Vagina (tissue), 2 donors: ENCODE data around the gene MOGAT1. TPM values are rescaled to one million over a fixed set of nuclear protein-coding genes. Genes with fewer than 3 reads are reported as not detected.

ENCODE experiments used
- DNase-seq, 2 donors: peaks; one replicate each; pipeline ENCODE4 v3.0.0-alpha.2; 2017; ENCODE audit errors: extremely low spot score in 2 of 2
- H3K27ac ChIP-seq: fragments of 200-600 bp; sonication (generic); one replicate; pipeline ENCODE4 v1.5.1; 2019
- H3K27me3 ChIP-seq: fragments of 200-600 bp; sonication (generic); one replicate; pipeline ENCODE4 v1.5.1; 2019
- H3K36me3 ChIP-seq, 2 donors: fragments of 200-600 bp; sonication (generic); one replicate each; pipeline ENCODE4 v1.5.1; 2017 to 2019
- H3K4me1 ChIP-seq: fragments of 200-600 bp; sonication (generic); one replicate; pipeline ENCODE4 v1.5.1; 2019
- H3K4me3 ChIP-seq, 2 donors: fragments of 200-600 bp; sonication (generic); 1 replicate in 1 of 2; 2 replicates in 1 of 2; pipeline ENCODE4 v1.5.1; 2016 to 2019
- H3K9me3 ChIP-seq: fragments of 200-600 bp; sonication (generic); one replicate; pipeline ENCODE4 v1.5.1; 2019
- CTCF ChIP-seq, 3 experiments: fragments of 450-650 bp in 2 of 3; fragments of 200-600 bp in 1 of 3; sonication (generic) in 1 of 3; IDR thresholded peaks; one replicate each; pipeline ENCODE4 v1.5.1; 2017 to 2019; ENCODE audit warnings: antibody characterized with exemption in 3 of 3, mild to moderate bottlenecking in 2 of 3, moderate library complexity in 2 of 3
- POLR2A ChIP-seq, 2 donors: fragments of 450-650 bp; IDR thresholded peaks; one replicate each; pipeline ENCODE4 v1.6.1; 2017; ENCODE audit warnings: antibody characterized with exemption in 2 of 2, mild to moderate bottlenecking in 2 of 2, moderate library complexity in 2 of 2
- POLR2AphosphoS5 ChIP-seq, 2 donors: sonication (generic); formaldehyde crosslinking; IDR thresholded peaks; one replicate each; pipeline ENCODE4 v1.9.0; 2017; ENCODE audit warnings: antibody characterized with exemption in 2 of 2, mild to moderate bottlenecking in 2 of 2, low read depth in 1 of 2; ENCODE audit not compliant: insufficient read depth in 1 of 2
- intact Hi-C: fragments of 100-400 bp; cut with DNase I; formaldehyde crosslinking; loops from one replicate; pipeline ENCODE4 v1.15.1; 2023
- total RNA-seq: library from RNA; depleted of rRNA; stranded (reverse); fragments of >200 nt; gene quantifications from one replicate; pipeline ENCODE4 v1.2.3, GENCODE V29; 2016

MOGAT1 gene
- total RNA-seq, 1 donor from 2014 or later: not detected

GRCh38 chr2:222738809-222739208, 67.4 kb downstream of the MOGAT1 start:
- H3K27me3 ChIP-seq: no peaks in the 10 kb centered on the region
- H3K9me3 ChIP-seq: no peaks in the 10 kb centered on the region
- no peak overlapping the region for H3K4me3 ChIP-seq
- intact Hi-C loops: no loop called here
- H3K36me3 ChIP-seq: no peaks in the 10 kb centered on the region
- DNase-seq: no peak
- peaks cover 14% of the 10 kb centered on the region for H3K4me1 ChIP-seq
- TF ChIP-seq POLR2AphosphoS5 (IDR thresholded peaks at IDR 0.05; ENCODE audit: insufficient read depth in 1 of 2, low read depth in 1 of 2) (no peak), POLR2A (IDR thresholded peaks at IDR 0.05) (no peak), CTCF (IDR thresholded peaks at IDR 0.05) (no peak)
- H3K27ac ChIP-seq: no peak overlapping the region

GRCh38 chr2:222739939-222740338, 68.5 kb downstream of the MOGAT1 start:
- no peaks in the 10 kb centered on the region for H3K9me3 ChIP-seq
- H3K36me3 ChIP-seq: no peaks in the 10 kb centered on the region
- H3K4me1 ChIP-seq: peaks cover 15% of the 10 kb centered on the region
- no peak for DNase-seq
- TF ChIP-seq CTCF (IDR thresholded peaks at IDR 0.05): no peak
- TF ChIP-seq POLR2AphosphoS5 (IDR thresholded peaks at IDR 0.05; ENCODE audit: insufficient read depth in 1 of 2, low read depth in 1 of 2): no peak
- TF ChIP-seq POLR2A (IDR thresholded peaks at IDR 0.05): no peak
- no peak overlapping the region for H3K27ac ChIP-seq
- no peak overlapping the region for H3K4me3 ChIP-seq
- no peaks in the 10 kb centered on the region for H3K27me3 ChIP-seq
- intact Hi-C loops: no loop called here

GRCh38 chr2:222743251-222743812, 71.9 kb downstream of the MOGAT1 start:
- Histone ChIP-seq H3K4me3 (no peak overlapping the region), H3K4me1 (peaks cover 19% of the 10 kb centered on the region), H3K36me3 (no peaks in the 10 kb centered on the region), H3K9me3 (no peaks in the 10 kb centered on the region), H3K27me3 (no peaks in the 10 kb centered on the region), H3K27ac (peak overlapping the region; percentile 47)
- DNase-seq: no peak
- TF ChIP-seq POLR2A (IDR thresholded peaks at IDR 0.05) (no peak), CTCF (IDR thresholded peaks at IDR 0.05) (no peak), POLR2AphosphoS5 (IDR thresholded peaks at IDR 0.05; ENCODE audit: insufficient read depth in 1 of 2, low read depth in 1 of 2) (no peak)
- intact Hi-C loops: no loop called here

- Histone ChIP-seq H3K9me3 (no peaks in the 10 kb centered on the region), H3K4me3 (no peak overlapping the region), H3K27ac (no peak overlapping the region), H3K27me3 (no peaks in the 10 kb centered on the region), H3K4me1 (peaks cover 19% of the 10 kb centered on the region), H3K36me3 (no peaks in the 10 kb centered on the region)
- intact Hi-C loops: loop anchor here (2.0 kb wide), 1 partner anchor 39 kb away; no protein-coding TSS in a partner anchor
- TF ChIP-seq POLR2A (IDR thresholded peaks at IDR 0.05) (no peak), POLR2AphosphoS5 (IDR thresholded peaks at IDR 0.05; ENCODE audit: insufficient read depth in 1 of 2, low read depth in 1 of 2) (no peak), CTCF (IDR thresholded peaks at IDR 0.05) (no peak)
- no peak for DNase-seq
These were observed 74.5 kb downstream of the MOGAT1 start for GRCh38 chr2:222745836-222746559.
